OCI-LY7 (cell line): ENCODE data around the gene RAP1A. TPM values are rescaled to one million over a fixed set of nuclear protein-coding genes. Genes with fewer than 3 reads are reported as not detected.

Experiments used
- BruUV-seq: library from RNA; stranded (reverse); fragments of 400-500 nt; replicated peaks from 2 replicates; lab custom pipeline; 2021; lab: Mats Ljungman, UMichigan
- CTCF ChIA-PET: fragments of 300-600 bp; sonication (Branson Sonifier 250); formaldehyde crosslinking; loops from one replicate; lab custom pipeline; 2022; ENCODE audit warnings: antibody characterized with exemption; ENCODE audit not compliant: unreplicated experiment; lab: Charles Lee
- POLR2A ChIA-PET: fragments of 300-600 bp; sonication (Branson Sonifier 250); formaldehyde crosslinking; loops from one replicate; lab custom pipeline; 2022; ENCODE audit warnings: antibody characterized with exemption; lab: Charles Lee
- DNase-seq: peaks from one replicate; pipeline ENCODE4 v3.0.0-alpha.2; 2015; ENCODE audit warnings: low spot score
- H2AFZ ChIP-seq: fragments of 200-600 bp; sonication (generic), shearing (Covaris generic); 2 replicates; pipeline ENCODE4 v1.6.1; 2014; ENCODE audit warnings: mild to moderate bottlenecking, antibody characterized with exemption, low read length, moderate library complexity
- H3K27ac ChIP-seq: fragments of 200-600 bp; sonication (generic); 2 replicates; pipeline ENCODE4 v1.5.1; 2014; ENCODE audit warnings: mixed run types, low read depth, mild to moderate bottlenecking, moderate library complexity, low read length, inconsistent platforms; ENCODE audit not compliant: poor library complexity, severe bottlenecking
- H3K36me3 ChIP-seq: fragments of 200-600 bp; sonication (generic); 2 replicates; pipeline ENCODE4 v1.6.1; 2014; ENCODE audit warnings: mild to moderate bottlenecking, antibody characterized with exemption, low read length, moderate library complexity, mixed read lengths; ENCODE audit not compliant: insufficient read depth
- H3K4me1 ChIP-seq: fragments of 200-600 bp; sonication (generic); 2 replicates; pipeline ENCODE4 v1.5.1; 2014; ENCODE audit warnings: mild to moderate bottlenecking, low read length; ENCODE audit not compliant: insufficient read depth, poor library complexity, severe bottlenecking
- H3K4me2 ChIP-seq: fragments of 200-600 bp; sonication (generic); 2 replicates; pipeline ENCODE4 v1.6.1; 2014; ENCODE audit warnings: mild to moderate bottlenecking, low read length
- H3K4me3 ChIP-seq: fragments of 200-600 bp; sonication (generic); 2 replicates; pipeline ENCODE4 v1.5.1; 2014; ENCODE audit warnings: mild to moderate bottlenecking, low read depth, low read length; ENCODE audit not compliant: poor library complexity, severe bottlenecking
- H3K79me2 ChIP-seq: fragments of 200-600 bp; sonication (generic); 2 replicates; pipeline ENCODE4 v1.6.1; 2016; ENCODE audit warnings: low read depth, mild to moderate bottlenecking, low read length, moderate library complexity, mixed read lengths; ENCODE audit not compliant: insufficient read depth
- H3K9me2 ChIP-seq: fragments of 200-600 bp; sonication (generic); 2 replicates; pipeline ENCODE4 v1.6.1; 2016; ENCODE audit warnings: mild to moderate bottlenecking, low read length, mixed read lengths; ENCODE audit not compliant: insufficient read depth
- H3K9me3 ChIP-seq: fragments of 200-600 bp; sonication (generic); 2 replicates; pipeline ENCODE4 v1.6.1; 2014; ENCODE audit warnings: mild to moderate bottlenecking, mixed run types, low read length, mixed read lengths
- H4K20me1 ChIP-seq: fragments of 200-600 bp; sonication (generic); 2 replicates; pipeline ENCODE4 v1.6.1; 2014; ENCODE audit warnings: mild to moderate bottlenecking, antibody characterized with exemption, low read length, moderate library complexity, mixed read lengths; ENCODE audit not compliant: insufficient read depth
- EZH2phosphoT487 ChIP-seq: fragments of 200-600 bp; sonication (generic); IDR thresholded peaks from 2 replicates; pipeline ENCODE4 v1.6.1; 2018; ENCODE audit warnings: low read depth, borderline replicate concordance, mild to moderate bottlenecking, mixed run types, antibody characterized with exemption, low read length, moderate library complexity, mixed read lengths
- intact Hi-C: fragments of 100-400 bp; cut with micrococcal nuclease; formaldehyde crosslinking; loops from one replicate; pipeline ENCODE4 v1.10.0; 2022; ENCODE audit not compliant: unreplicated experiment
- total RNA-seq, 2 experiments: library from RNA; depleted of rRNA in 1 of 2; stranded (reverse); fragments of >200 nt in 1 of 2; shearing (Covaris generic) in 1 of 2; gene quantifications; 2 replicates each; pipeline ENCODE4 v1.2.3, GENCODE V29; 2014 to 2022
- TF ChIP-seq, protein P1 (sequence below): fragments of 200-600 bp; sonication (generic); conservative IDR thresholded peaks from 2 replicates; pipeline ENCODE4 v1.5.1; 2014; ENCODE audit warnings: mild to moderate bottlenecking, antibody characterized with exemption, low read length, moderate library complexity, mixed read lengths

RAP1A gene
- total RNA-seq, 2 experiments from 2014 or later, result 10.4 to 86.3 TPM

DNA sequence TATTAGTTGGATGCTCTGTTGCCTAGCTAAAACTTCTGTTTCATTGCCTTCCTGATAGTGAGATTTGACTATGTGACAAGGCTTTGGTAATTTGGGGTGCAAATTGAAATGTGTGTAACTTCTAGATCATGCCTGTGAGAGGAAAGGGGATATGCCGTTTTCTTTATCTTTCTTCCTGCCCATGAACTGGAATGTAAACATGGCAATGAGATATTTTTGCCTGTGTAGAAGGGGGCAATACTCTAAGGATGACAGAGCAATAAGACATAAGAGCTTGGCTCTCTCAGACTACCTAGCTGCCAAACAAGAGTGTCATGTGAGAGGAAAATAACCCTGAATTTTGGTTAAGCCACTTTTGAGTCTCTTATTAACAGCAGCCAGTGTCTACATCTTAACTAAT is 49.7 kb downstream of the RAP1A start:
- no peak for DNase-seq
- H3K9me3 ChIP-seq, result peaks cover 2% of the 10 kb centered on the region; the same call in 1 of the 2 replicates
- TF ChIP-seq, protein P1, sequence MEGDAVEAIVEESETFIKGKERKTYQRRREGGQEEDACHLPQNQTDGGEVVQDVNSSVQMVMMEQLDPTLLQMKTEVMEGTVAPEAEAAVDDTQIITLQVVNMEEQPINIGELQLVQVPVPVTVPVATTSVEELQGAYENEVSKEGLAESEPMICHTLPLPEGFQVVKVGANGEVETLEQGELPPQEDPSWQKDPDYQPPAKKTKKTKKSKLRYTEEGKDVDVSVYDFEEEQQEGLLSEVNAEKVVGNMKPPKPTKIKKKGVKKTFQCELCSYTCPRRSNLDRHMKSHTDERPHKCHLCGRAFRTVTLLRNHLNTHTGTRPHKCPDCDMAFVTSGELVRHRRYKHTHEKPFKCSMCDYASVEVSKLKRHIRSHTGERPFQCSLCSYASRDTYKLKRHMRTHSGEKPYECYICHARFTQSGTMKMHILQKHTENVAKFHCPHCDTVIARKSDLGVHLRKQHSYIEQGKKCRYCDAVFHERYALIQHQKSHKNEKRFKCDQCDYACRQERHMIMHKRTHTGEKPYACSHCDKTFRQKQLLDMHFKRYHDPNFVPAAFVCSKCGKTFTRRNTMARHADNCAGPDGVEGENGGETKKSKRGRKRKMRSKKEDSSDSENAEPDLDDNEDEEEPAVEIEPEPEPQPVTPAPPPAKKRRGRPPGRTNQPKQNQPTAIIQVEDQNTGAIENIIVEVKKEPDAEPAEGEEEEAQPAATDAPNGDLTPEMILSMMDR, result no peak
- TF ChIP-seq EZH2phosphoT487, result no peak
- H3K79me2 ChIP-seq, result peaks cover 79% of the 10 kb centered on the region
- H3K36me3 ChIP-seq, result peaks cover 17% of the 10 kb centered on the region
- BruUV-seq, result no TSS peak
- POLR2A ChIA-PET, result interaction anchor here (0.6 to 0.9 kb wide), 4 partner anchors 8 to 878 kb away, joined by 3 to 4 read pairs (median 3); no protein-coding TSS in a partner anchor
- intact Hi-C loops, result no loop called here
- H2AFZ ChIP-seq, result no peak overlapping the region
- H3K4me2 ChIP-seq, result no peak overlapping the region
- H3K4me3 ChIP-seq, result no peak overlapping the region
- no peaks in the 10 kb centered on the region for H3K4me1 ChIP-seq
- CTCF ChIA-PET, result no interaction called here
- no peak overlapping the region for H3K27ac ChIP-seq
- H3K9me2 ChIP-seq, result no peaks in the 10 kb centered on the region
- H4K20me1 ChIP-seq, result 0 out of 2 replicates have a peak, but pooled peaks cover 6% of the 10 kb centered on the region

DNA sequence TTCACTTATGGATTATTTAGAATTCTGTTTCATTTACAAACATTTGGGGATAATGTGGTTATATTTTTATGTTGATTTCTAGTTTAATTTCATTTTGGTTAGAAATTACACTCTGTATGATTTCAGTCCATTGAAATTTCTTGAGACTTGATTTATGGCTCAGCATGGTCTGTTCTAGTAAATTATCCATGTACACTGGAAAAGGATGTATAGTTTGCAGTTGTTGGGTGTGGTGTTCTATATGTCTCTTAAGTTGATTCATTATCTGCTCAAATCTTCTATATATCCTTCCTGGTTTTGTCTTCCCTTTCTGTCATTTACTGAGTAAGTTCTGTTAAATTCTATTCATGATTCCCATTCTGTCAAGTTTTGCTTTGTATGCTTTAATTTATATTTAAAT is 52.3 kb downstream of the RAP1A start:
- Histone ChIP-seq H3K4me2 (no peak overlapping the region), H4K20me1 (no peaks in the 10 kb centered on the region), H3K36me3 (peaks cover 41% of the 10 kb centered on the region), H3K79me2 (peaks cover 72% of the 10 kb centered on the region), H2AFZ (no peak overlapping the region), H3K9me2 (no peaks in the 10 kb centered on the region), H3K27ac (no peak overlapping the region), H3K4me3 (no peak overlapping the region), H3K9me3 (peaks cover 9% of the 10 kb centered on the region; the same call in 1 of the 2 replicates), H3K4me1 (no peaks in the 10 kb centered on the region)
- BruUV-seq, result no TSS peak
- intact Hi-C loops, result no loop called here
- TF ChIP-seq, protein P1, result no peak
- no peak for TF ChIP-seq EZH2phosphoT487
- POLR2A ChIA-PET, result interaction anchor here (1.0 kb wide), 2 partner anchors 79 to 81 kb away, joined by 3 to 4 read pairs; no protein-coding TSS in a partner anchor
- CTCF ChIA-PET, result no interaction called here
- no peak for DNase-seq

DNA sequence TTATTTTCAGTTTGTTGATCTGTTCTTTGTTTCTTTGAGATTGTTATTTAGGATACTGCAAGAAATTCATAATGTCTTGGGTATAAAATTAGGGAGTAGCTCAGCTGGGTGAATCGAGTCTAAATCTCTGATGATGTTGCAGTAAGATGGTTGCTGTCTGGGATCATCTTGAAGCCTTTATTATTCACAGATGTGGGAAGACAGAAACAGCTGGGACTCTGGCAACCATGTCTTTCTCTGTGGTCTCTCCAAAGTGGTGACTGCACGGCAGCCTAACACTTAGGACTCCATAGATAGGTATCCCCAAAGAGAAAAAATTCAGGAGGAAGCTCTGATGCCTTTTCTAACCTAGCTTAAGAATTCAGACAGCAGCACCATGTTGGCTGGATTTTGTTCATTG is 52.7 kb downstream of the RAP1A start:
- no TSS peak for BruUV-seq
- CTCF ChIA-PET, result no interaction called here
- no peak overlapping the region for H3K4me2 ChIP-seq
- peaks cover 74% of the 10 kb centered on the region for H3K79me2 ChIP-seq
- H3K27ac ChIP-seq, result no peak overlapping the region
- TF ChIP-seq EZH2phosphoT487, result no peak
- TF ChIP-seq, protein P1, result no peak
- no peak overlapping the region for H3K4me3 ChIP-seq
- intact Hi-C loops, result no loop called here
- POLR2A ChIA-PET, result interaction anchor here (0.7 to 1.0 kb wide), 3 partner anchors 19 to 82 kb away, joined by 3 to 4 read pairs (median 3); no protein-coding TSS in a partner anchor
- peaks cover 9% of the 10 kb centered on the region; the same call in 1 of the 2 replicates for H3K9me3 ChIP-seq
- no peak overlapping the region for H2AFZ ChIP-seq
- no peaks in the 10 kb centered on the region for H3K4me1 ChIP-seq
- no peaks in the 10 kb centered on the region for H4K20me1 ChIP-seq
- no peak for DNase-seq
- no peaks in the 10 kb centered on the region for H3K9me2 ChIP-seq
- peaks cover 44% of the 10 kb centered on the region for H3K36me3 ChIP-seq
